Epithelial cell of proximal tubule (primary cell): Measurements from ENCODE around the gene SLC24A5. TPM values are rescaled to one million over a fixed set of nuclear protein-coding genes. Genes with fewer than 3 reads are reported as not detected.

Experiments used
- DNase-seq: peaks from one replicate; pipeline ENCODE4 v3.0.0-alpha.2; 2011; ENCODE audit warnings: low read depth
- H3K4me3 ChIP-seq: 2 replicates; pipeline ENCODE4 v1.5.1; 2011; ENCODE audit warnings: low read depth, mild to moderate bottlenecking, low read length
- total RNA-seq: library from RNA; depleted of rRNA; stranded (reverse); fragments of >200 nt; gene quantifications from 2 replicates; pipeline ENCODE4 v1.2.3, GENCODE V29; 2015
- TF ChIP-seq, protein P1 (sequence below): conservative IDR thresholded peaks from 2 replicates; pipeline ENCODE4 v1.5.1; 2012; ENCODE audit warnings: low read depth, mild to moderate bottlenecking, low read length

SLC24A5 gene
- total RNA-seq, 1 donor from 2014 or later, result not detected

DNA sequence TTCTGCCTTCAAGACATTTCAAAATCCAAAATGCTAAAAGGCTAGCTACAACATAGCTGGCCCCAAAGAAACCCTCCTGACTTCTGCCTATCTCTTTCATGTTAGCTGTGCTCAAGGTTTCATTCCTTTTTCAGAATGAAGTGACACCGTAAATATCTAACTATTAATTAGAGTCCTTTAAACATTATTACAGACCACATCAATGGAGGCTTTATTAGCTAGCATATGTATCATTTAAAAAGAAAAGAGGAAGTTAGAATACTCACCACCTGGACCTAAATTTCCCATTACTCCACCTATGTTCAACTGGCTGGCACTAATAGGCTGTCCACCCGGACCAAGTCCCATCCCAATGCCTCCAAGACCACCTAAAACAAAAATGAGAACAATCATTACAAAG is 32.7 kb downstream of the SLC24A5 start:
- no peak for DNase-seq
- no peak overlapping the region for H3K4me3 ChIP-seq
- TF ChIP-seq, protein P1, sequence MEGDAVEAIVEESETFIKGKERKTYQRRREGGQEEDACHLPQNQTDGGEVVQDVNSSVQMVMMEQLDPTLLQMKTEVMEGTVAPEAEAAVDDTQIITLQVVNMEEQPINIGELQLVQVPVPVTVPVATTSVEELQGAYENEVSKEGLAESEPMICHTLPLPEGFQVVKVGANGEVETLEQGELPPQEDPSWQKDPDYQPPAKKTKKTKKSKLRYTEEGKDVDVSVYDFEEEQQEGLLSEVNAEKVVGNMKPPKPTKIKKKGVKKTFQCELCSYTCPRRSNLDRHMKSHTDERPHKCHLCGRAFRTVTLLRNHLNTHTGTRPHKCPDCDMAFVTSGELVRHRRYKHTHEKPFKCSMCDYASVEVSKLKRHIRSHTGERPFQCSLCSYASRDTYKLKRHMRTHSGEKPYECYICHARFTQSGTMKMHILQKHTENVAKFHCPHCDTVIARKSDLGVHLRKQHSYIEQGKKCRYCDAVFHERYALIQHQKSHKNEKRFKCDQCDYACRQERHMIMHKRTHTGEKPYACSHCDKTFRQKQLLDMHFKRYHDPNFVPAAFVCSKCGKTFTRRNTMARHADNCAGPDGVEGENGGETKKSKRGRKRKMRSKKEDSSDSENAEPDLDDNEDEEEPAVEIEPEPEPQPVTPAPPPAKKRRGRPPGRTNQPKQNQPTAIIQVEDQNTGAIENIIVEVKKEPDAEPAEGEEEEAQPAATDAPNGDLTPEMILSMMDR, result no peak

DNA sequence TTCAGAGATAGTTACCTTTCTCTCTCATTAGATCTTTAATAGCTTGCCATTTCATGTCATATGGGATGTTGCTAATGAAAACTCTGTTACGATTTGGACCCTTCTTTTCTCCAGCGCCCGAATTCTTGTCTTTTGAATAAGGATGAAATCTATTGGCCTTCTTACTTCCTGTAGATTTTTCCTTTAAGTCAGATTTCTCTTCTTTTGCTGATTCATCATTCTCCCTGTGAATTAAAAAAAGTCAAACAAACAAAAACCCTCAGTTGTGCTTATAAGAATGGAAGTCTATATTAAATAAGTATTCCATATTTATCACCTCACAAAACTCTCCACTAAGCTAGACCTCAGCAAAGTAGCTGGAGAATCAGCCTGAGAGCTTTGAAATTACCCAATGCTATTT is 47.8 kb downstream of the SLC24A5 start:
- no peak overlapping the region for H3K4me3 ChIP-seq
- TF ChIP-seq, protein P1, result no peak
- no peak for DNase-seq

- DNase-seq, result no peak
- H3K4me3 ChIP-seq, result no peak overlapping the region
- TF ChIP-seq, protein P1, result no peak
Measured at GRCh38 chr15:48170981-48171380, 50.2 kb downstream of the SLC24A5 start.

DNA sequence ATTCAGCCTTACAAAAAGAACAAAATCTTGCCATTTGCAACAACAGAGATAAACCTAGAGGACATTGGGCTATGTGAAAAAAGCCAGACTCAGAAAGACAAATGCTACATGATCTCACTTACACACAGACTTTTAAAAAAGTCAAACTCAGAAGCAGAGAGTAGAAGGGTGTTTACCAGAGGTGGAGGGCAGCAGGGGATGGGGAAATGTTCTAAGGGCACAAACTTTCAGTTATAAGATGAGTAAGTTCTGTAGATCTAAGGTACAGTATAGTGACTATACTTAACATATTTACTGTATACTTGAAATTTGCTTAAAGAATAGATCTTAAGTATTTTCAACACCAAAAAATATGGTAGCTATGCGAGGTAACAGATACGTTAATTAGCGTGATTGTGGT is 54.3 kb downstream of the SLC24A5 start:
- H3K4me3 ChIP-seq, result no peak overlapping the region
- TF ChIP-seq, protein P1, result no peak
- no peak for DNase-seq

DNA sequence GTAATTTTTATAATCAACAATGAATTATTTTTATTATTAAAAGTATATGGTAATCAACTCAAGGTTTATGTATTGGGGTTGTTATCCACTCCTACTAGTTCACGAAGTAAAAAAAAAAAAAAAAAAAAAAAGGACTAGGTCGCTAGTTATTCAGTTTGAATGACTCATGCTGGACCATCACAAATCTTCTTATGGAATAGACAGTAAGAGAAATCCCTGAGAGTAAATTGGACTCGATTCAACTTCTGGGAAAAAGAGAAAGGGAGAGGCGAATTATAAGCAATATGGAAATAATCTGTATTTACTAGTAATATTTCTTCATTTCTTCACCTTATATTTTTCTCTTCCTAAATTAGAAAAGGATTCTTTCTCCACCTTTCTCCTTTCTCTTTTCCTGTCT is 55.3 kb downstream of the SLC24A5 start:
- DNase-seq, result no peak
- H3K4me3 ChIP-seq, result peak overlapping the region; percentile 71
- TF ChIP-seq, protein P1, result no peak

- H3K4me3 ChIP-seq, result peak overlapping the region; percentile 71
- TF ChIP-seq, protein P1, result no peak
- no peak for DNase-seq
Measured at GRCh38 chr15:48176957-48177356, 56.2 kb downstream of the SLC24A5 start.

DNA sequence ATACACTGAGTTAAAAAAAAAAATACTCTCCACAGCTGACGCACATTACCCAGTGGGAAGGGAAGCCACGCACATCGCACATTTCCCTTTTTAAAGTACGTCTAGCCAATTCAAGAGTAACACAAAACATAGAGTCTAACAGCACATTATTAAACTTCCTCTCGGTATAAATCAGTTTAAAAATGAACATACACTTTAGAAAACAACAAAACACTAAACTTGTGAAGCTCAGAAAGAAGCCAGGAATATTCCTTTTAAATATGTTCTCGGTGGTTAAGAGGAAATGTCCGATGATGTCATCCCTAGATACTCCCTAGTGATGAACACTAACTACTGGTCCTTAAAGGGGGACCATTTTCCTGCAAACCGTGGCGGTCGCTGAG is 56.6 kb downstream of the SLC24A5 start:
- peak; percentile 18 for DNase-seq
- H3K4me3 ChIP-seq, result peak overlapping the region; percentile 71
- TF ChIP-seq, protein P1, result no peak
